Measurements from ENCODE around the gene AGBL4.

DNA sequence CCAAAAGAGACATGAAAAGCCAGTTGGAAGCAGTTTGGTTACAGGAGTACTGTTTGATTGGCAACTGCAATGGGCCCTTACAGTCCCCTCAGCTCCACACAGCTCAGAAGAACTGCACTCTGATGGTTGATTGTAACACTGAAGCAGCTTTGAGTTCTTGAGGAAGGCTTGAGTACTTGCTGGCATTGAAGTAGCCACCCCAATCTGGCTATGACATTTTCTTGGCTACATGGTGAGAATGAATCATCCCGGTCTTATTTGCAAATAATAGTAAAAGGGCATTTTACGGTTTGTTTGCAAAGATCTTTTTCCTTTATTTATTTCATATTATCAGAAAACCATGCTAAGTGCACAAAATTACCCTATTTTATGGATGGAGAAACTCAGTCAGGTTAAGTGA lies 1087.3 kb downstream of the AGBL4 start:
- TF ChIP-seq CTCF (IDR thresholded peaks at IDR 0.05; ENCODE audit: low read length) (no peak), EZH2 (IDR thresholded peaks at IDR 0.05; ENCODE audit: borderline replicate concordance, low read length) (no peak)

Data from OCI-LY1 (cell line).